Fibroblast of lung (primary cell): ENCODE results near the gene HPDL. TPM values are rescaled to one million over a fixed set of nuclear protein-coding genes. Genes with fewer than 3 reads are reported as not detected.

Source experiments
- DNase-seq, 2 donors: peaks; one replicate each; pipeline versions ENCODE4 v3.0.0 to v3.0.0-alpha.2; 2010; ENCODE audit warnings: low read depth in 2 of 2
- H2AFZ ChIP-seq: 2 replicates; pipeline ENCODE4 v1.5.1; 2012; ENCODE audit warnings: low read length, control low read depth, inconsistent platforms
- H3K27ac ChIP-seq: 2 replicates; pipeline ENCODE4 v1.5.1; 2011; ENCODE audit warnings: low read length, control low read depth; ENCODE audit not compliant: insufficient read depth
- H3K27me3 ChIP-seq: 2 replicates; pipeline ENCODE4 v1.5.1; 2011; ENCODE audit warnings: mild to moderate bottlenecking, low read length; ENCODE audit not compliant: control insufficient read depth, insufficient read depth
- H3K36me3 ChIP-seq: 2 replicates; pipeline ENCODE4 v1.5.1; 2011; ENCODE audit warnings: low read length; ENCODE audit not compliant: control insufficient read depth, insufficient read depth
- H3K4me1 ChIP-seq: 2 replicates; pipeline ENCODE4 v1.5.1; 2011; ENCODE audit warnings: low read length; ENCODE audit not compliant: control insufficient read depth, insufficient read depth; ENCODE audit errors: extremely low read depth
- H3K4me2 ChIP-seq: 2 replicates; pipeline ENCODE4 v1.5.1; 2011; ENCODE audit warnings: low read length, control low read depth; ENCODE audit not compliant: insufficient read depth; ENCODE audit errors: extremely low read depth
- H3K4me3 ChIP-seq, 4 experiments: fragments of 200-600 bp in 1 of 4; sonication (generic) in 1 of 4; replicated peaks in 1 of 4; 2 replicates each; pipeline ENCODE4 v1.5.1; 2011 to 2016; ENCODE audit warnings: low read length in 4 of 4, low read depth in 3 of 4, mild to moderate bottlenecking in 3 of 4, control low read depth in 2 of 4, inconsistent platforms in 1 of 4, mixed read lengths in 1 of 4; ENCODE audit not compliant: insufficient read depth in 1 of 4; ENCODE audit errors: control extremely low read depth in 1 of 4
- H3K79me2 ChIP-seq: 2 replicates; pipeline ENCODE4 v1.5.1; 2012; ENCODE audit warnings: mild to moderate bottlenecking, low read length, inconsistent platforms; ENCODE audit not compliant: control insufficient read depth, insufficient read depth
- H3K9ac ChIP-seq: 2 replicates; pipeline ENCODE4 v1.5.1; 2011; ENCODE audit warnings: mild to moderate bottlenecking, low read length, control low read depth; ENCODE audit not compliant: insufficient read depth
- H3K9me3 ChIP-seq: 2 replicates; pipeline ENCODE4 v1.5.1; 2012; ENCODE audit warnings: low read depth, low read length; ENCODE audit not compliant: control insufficient read depth, insufficient read depth
- H4K20me1 ChIP-seq: 2 replicates; pipeline ENCODE4 v1.5.1; 2011; ENCODE audit warnings: low read length; ENCODE audit not compliant: control insufficient read depth, insufficient read depth; ENCODE audit errors: extremely low read depth
- EZH2 ChIP-seq: IDR thresholded peaks from 2 replicates; pipeline ENCODE4 v1.5.1; 2012; ENCODE audit warnings: low read length, control low read depth, mild to moderate bottlenecking; ENCODE audit errors: missing control alignments
- polyA plus RNA-seq, 2 donors: library from polyadenylated mRNA; depleted of rRNA in 1 of 2; stranded (reverse) in 1 of 2; unstranded in 1 of 2; fragments of >200 nt; gene quantifications; 2 replicates each; pipeline ENCODE4 v1.2.1, GENCODE V29; 2011 to 2012; ENCODE audit warnings: missing spikeins in 1 of 2
- total RNA-seq: library from RNA; depleted of rRNA; stranded (reverse); fragments of >200 nt; gene quantifications from 2 replicates; pipeline ENCODE4 v1.2.1, GENCODE V29; 2014
- TF ChIP-seq, protein P1 (sequence below), 2 donors: IDR thresholded peaks in 1 of 2; conservative IDR thresholded peaks in 1 of 2; 1 replicate in 1 of 2; 2 replicates in 1 of 2; pipeline ENCODE4 v1.5.1; 2011 to 2012; ENCODE audit warnings: low read length in 2 of 2, control low read depth in 1 of 2, inconsistent platforms in 1 of 2, low read depth in 1 of 2, mild to moderate bottlenecking in 1 of 2

The HPDL gene
- total and polyA plus RNA-seq, 2 donors (not counting 1 experiment from before 2014, with no cell fraction given), result 0.17 TPM

DNA sequence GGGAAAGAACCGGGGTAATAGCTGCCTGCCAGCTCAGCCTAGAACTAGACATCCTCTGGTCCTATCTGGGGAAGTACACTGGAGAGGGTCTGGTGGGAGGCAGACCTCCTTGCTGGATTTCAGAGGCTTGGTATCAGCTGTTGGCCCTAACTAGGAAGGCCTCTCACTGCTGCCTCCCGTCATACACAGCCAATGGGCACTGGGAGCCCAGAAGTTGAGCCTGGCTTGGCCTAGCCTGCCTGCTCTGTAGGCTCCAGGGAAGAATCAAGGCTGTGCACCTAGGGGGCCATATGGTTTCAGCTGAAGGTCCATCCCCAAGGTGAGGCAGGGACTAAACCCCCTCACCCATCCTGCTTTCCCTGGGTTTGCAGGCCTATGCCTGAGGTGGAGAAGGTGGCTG, 17.8 kb downstream of the HPDL start:
- peaks cover 18% of the 10 kb centered on the region for H3K79me2 ChIP-seq
- no peak for DNase-seq

DNA sequence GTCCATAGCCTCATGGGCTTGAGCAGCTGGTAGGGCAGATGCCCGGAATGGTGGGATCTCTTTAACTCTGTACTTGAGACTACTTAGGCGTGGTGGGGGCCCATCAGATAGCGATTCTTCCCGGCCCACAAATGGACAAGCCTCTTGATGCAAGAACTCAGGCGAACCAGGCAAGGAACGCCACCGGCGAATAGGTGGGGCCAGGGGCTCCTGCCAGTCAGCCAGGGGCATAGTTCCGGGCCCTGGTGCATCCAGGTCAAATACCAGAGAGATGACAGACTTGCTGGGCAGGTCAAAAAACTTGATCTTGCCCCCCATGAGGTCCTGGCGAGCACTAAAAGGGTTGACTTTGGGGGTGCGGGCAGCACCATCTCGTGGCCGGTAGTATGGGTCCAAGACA, 18.3 kb downstream of the HPDL start:
- no peaks in the 10 kb centered on the region for H3K9me3 ChIP-seq
- no peak overlapping the region for H2AFZ ChIP-seq

More for the DNA sequence above, 17.8 kb downstream of the HPDL start:
- Histone ChIP-seq H3K27me3 (no peaks in the 10 kb centered on the region), H3K9ac (no peak overlapping the region), H2AFZ (no peak overlapping the region), H3K4me2 (no peak overlapping the region), H3K27ac (no peak overlapping the region), H3K9me3 (no peaks in the 10 kb centered on the region), H3K4me1 (peaks cover 15% of the 10 kb centered on the region), H3K4me3 (no peak overlapping the region), H4K20me1 (no peaks in the 10 kb centered on the region), H3K36me3 (peaks cover 10% of the 10 kb centered on the region)
- TF ChIP-seq, protein P1, sequence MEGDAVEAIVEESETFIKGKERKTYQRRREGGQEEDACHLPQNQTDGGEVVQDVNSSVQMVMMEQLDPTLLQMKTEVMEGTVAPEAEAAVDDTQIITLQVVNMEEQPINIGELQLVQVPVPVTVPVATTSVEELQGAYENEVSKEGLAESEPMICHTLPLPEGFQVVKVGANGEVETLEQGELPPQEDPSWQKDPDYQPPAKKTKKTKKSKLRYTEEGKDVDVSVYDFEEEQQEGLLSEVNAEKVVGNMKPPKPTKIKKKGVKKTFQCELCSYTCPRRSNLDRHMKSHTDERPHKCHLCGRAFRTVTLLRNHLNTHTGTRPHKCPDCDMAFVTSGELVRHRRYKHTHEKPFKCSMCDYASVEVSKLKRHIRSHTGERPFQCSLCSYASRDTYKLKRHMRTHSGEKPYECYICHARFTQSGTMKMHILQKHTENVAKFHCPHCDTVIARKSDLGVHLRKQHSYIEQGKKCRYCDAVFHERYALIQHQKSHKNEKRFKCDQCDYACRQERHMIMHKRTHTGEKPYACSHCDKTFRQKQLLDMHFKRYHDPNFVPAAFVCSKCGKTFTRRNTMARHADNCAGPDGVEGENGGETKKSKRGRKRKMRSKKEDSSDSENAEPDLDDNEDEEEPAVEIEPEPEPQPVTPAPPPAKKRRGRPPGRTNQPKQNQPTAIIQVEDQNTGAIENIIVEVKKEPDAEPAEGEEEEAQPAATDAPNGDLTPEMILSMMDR (conservative IDR thresholded peaks at IDR 0.05 in 1 of 2, IDR thresholded peaks at IDR 0.05 in 1 of 2; ENCODE audit: low read depth in 1 of 2, low read length in 2 of 2), result no peak
- no peak for TF ChIP-seq EZH2

DNA sequence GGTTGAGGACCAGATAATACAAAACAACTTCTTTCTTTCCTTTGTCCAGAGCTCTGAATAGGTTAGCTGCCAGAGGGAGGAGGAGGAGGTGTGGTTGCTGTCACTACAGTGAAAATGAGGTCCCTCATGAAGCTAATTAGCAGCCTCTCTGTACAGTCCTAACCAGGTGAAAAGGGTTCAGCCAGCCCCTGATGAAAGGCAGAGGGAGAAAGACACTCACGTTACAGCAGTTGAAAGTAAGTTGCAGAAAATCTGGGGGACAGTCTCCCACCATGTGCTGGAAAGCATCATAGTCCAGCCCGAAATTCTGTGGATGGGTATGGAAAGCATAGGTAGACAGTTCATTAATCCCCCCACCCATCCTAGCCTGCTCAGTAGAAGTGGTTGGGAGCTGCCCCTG, 19.8 kb downstream of the HPDL start:
- Histone ChIP-seq H3K9me3 (no peaks in the 10 kb centered on the region), H3K36me3 (peaks cover 10% of the 10 kb centered on the region), H3K9ac (no peak overlapping the region), H3K4me3 (no peak overlapping the region), H3K79me2 (peaks cover 9% of the 10 kb centered on the region), H3K27me3 (no peaks in the 10 kb centered on the region), H3K4me1 (peaks cover 6% of the 10 kb centered on the region), H4K20me1 (no peaks in the 10 kb centered on the region), H3K27ac (no peak overlapping the region), H2AFZ (no peak overlapping the region), H3K4me2 (no peak overlapping the region)
- TF ChIP-seq EZH2, result no peak
- TF ChIP-seq, protein P1 (conservative IDR thresholded peaks at IDR 0.05 in 1 of 2, IDR thresholded peaks at IDR 0.05 in 1 of 2; ENCODE audit: low read depth in 1 of 2, low read length in 2 of 2), result no peak
- no peak for DNase-seq

More for the DNA sequence above, 18.3 kb downstream of the HPDL start:
- H4K20me1 ChIP-seq, result no peaks in the 10 kb centered on the region
- H3K27ac ChIP-seq, result no peak overlapping the region
- H3K9ac ChIP-seq, result no peak overlapping the region
- no peak for TF ChIP-seq EZH2
- TF ChIP-seq, protein P1 (conservative IDR thresholded peaks at IDR 0.05 in 1 of 2, IDR thresholded peaks at IDR 0.05 in 1 of 2; ENCODE audit: low read depth in 1 of 2, low read length in 2 of 2), result no peak
- H3K27me3 ChIP-seq, result no peaks in the 10 kb centered on the region
- no peak overlapping the region for H3K4me2 ChIP-seq
- no peak overlapping the region for H3K4me3 ChIP-seq
- peaks cover 10% of the 10 kb centered on the region for H3K36me3 ChIP-seq
- H3K79me2 ChIP-seq, result peaks cover 18% of the 10 kb centered on the region
- no peak for DNase-seq
- H3K4me1 ChIP-seq, result peaks cover 15% of the 10 kb centered on the region
